Measurements from ENCODE around the gene SMARCC2. TPM values are rescaled to one million over a fixed set of nuclear protein-coding genes. Genes with fewer than 3 reads are reported as not detected.
A peak's percentile ranks its signal among the peaks of the same experiment; 100 is the strongest.

SMARCC2 gene
- total RNA-seq, 3 donors from 2014 or later (not counting 1 experiment from before 2014, with no cell fraction given), result 205 to 232 (median 210) TPM

- Histone ChIP-seq H3K27ac (ENCODE audit: low read length) (no peak overlapping the region), H3K4me3 (ENCODE audit: low read length) (no peak overlapping the region), H3K36me3 (ENCODE audit: control insufficient read depth, insufficient read depth, low read length) (no peaks in the 10 kb centered on the region), H3K9me3 (ENCODE audit: control insufficient read depth, insufficient read depth, low read length) (no peaks in the 10 kb centered on the region), H3K27me3 (ENCODE audit: control insufficient read depth, insufficient read depth, low read length) (no peaks in the 10 kb centered on the region), H3K4me1 (ENCODE audit: control insufficient read depth, insufficient read depth, low read length) (peaks cover 23% of the 10 kb centered on the region)
- H3K27ac Mint-ChIP-seq, result peak overlapping the region; percentile 25 to 58
- peak overlapping the region; percentile 79 for H3K4me3 Mint-ChIP-seq
- no peaks in the 10 kb centered on the region for H3K36me3 Mint-ChIP-seq
- peaks cover 35 to 40% of the 10 kb centered on the region in 2 donors for H3K4me1 Mint-ChIP-seq
- intact Hi-C loops (cut with micrococcal nuclease), result loop anchor here (2.0 to 10.0 kb wide), 3 partner anchors 66 to 148 kb away; partner anchors contain the start of genes ANKRD52, CS and RPS26
- TF ChIP-seq, protein P1, sequence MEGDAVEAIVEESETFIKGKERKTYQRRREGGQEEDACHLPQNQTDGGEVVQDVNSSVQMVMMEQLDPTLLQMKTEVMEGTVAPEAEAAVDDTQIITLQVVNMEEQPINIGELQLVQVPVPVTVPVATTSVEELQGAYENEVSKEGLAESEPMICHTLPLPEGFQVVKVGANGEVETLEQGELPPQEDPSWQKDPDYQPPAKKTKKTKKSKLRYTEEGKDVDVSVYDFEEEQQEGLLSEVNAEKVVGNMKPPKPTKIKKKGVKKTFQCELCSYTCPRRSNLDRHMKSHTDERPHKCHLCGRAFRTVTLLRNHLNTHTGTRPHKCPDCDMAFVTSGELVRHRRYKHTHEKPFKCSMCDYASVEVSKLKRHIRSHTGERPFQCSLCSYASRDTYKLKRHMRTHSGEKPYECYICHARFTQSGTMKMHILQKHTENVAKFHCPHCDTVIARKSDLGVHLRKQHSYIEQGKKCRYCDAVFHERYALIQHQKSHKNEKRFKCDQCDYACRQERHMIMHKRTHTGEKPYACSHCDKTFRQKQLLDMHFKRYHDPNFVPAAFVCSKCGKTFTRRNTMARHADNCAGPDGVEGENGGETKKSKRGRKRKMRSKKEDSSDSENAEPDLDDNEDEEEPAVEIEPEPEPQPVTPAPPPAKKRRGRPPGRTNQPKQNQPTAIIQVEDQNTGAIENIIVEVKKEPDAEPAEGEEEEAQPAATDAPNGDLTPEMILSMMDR (IDR thresholded peaks at IDR 0.05), result no peak
- ATAC-seq (no peak), DNase-seq (no peak)
- H3K9me3 Mint-ChIP-seq, result no peaks in the 10 kb centered on the region
- H3K27me3 Mint-ChIP-seq (ENCODE audit: low read depth in 2 of 2), result no peaks in the 10 kb centered on the region
Observed at GRCh38 chr12:56192582-56192981, 3.3 kb upstream of the SMARCC2 start.

DNA sequence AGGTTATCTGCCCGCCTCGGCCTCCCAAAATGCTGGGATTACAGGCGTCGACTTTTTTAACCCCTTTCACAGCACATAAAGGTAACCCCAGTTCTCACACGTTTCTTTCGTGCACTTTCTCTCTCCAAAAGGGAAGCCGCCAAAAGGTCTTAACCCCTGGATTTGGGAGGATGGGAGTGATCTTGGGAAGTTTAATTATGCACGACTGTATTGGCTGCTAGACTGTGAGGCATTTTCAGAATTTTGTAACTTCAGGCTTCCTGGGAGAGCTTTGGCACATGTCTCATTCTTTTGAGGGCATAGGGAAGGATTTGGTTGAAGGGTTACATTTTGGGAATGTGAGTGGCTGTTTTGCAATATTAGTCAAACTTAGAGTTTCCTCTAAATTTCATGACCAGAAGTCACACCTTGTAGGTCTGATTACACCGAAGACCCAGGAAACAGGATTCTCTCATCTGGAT is 1.4 kb upstream of the SMARCC2 start:
- DNase-seq (no peak), ATAC-seq (no peak)
- H3K4me1 ChIP-seq (ENCODE audit: control insufficient read depth, insufficient read depth, low read length), result peaks cover 27% of the 10 kb centered on the region
- H3K36me3 ChIP-seq (ENCODE audit: control insufficient read depth, insufficient read depth, low read length), result peaks cover 2% of the 10 kb centered on the region
- intact Hi-C loops (cut with micrococcal nuclease), result loop anchor here (1.0 to 10.0 kb wide), 2 partner anchors 64 to 146 kb away; partner anchors contain the start of gene RPS26
- 34% methylated on average over 9 of the region's 9 CpGs for WGBS (ENCODE audit: insufficient coverage)
- H3K4me3 ChIP-seq (ENCODE audit: low read length), result peak overlapping the region; percentile 96
- Mint-ChIP-seq H3K9me3 (no peaks in the 10 kb centered on the region), H3K4me3 (peak overlapping the region; percentile 99), H3K27ac (peak overlapping the region; percentile 98), H3K27me3 (ENCODE audit: low read depth in 2 of 2) (no peaks in the 10 kb centered on the region), H3K4me1 (peaks cover 43 to 53% of the 10 kb centered on the region in 2 donors), H3K36me3 (peaks cover 5% of the 10 kb centered on the region)
- H3K27me3 ChIP-seq (ENCODE audit: control insufficient read depth, insufficient read depth, low read length), result no peaks in the 10 kb centered on the region
- TF ChIP-seq, protein P1 (IDR thresholded peaks at IDR 0.05), result no peak
- no peaks in the 10 kb centered on the region for H3K9me3 ChIP-seq (ENCODE audit: control insufficient read depth, insufficient read depth, low read length)
- H3K27ac ChIP-seq (ENCODE audit: low read length), result peak overlapping the region; percentile 96

DNA sequence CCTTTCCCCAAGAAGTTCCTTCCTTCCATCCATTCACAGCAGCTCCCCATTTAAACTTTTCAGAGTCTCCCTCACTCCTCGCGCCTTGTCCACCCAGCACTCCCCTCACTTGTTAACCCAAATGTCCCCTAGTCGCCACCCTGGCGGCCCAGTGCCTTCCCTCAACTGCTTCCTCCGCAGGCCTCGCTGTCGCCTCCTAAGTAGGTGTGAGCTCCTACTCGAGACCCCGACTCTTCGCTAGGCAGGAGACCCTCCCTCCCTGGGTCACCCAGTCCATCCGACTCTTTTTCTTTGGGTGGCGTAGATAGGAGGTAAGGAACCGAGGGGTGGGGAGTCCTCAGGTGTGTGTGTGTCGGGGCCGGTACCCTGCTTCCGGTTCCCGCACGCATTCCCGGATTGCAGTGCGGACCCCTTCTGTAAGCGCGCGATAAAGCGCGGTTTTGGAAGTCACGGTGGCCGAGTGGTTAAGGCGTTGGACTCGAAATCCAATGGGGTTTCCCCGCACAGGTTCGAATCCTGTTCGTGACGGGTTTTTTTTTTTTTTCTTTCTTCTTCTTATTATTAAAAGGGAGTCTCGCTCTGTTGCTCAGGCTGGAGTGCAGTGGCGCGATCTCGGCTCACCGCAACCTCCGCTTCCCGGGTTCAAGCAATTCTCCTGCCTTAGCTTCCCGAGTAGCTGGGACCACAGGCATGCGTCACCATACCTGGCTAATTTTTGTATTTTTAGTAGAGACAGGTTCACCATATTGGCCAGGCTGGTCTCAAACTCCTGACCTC is 823 bp upstream of the SMARCC2 start:
- Mint-ChIP-seq H3K27ac (peak overlapping the region; percentile 98), H3K4me3 (peak overlapping the region; percentile 99), H3K9me3 (no peaks in the 10 kb centered on the region), H3K27me3 (ENCODE audit: low read depth in 2 of 2) (no peaks in the 10 kb centered on the region), H3K36me3 (peaks cover 6% of the 10 kb centered on the region), H3K4me1 (peaks cover 43 to 55% of the 10 kb centered on the region in 2 donors)
- Histone ChIP-seq H3K4me1 (ENCODE audit: control insufficient read depth, insufficient read depth, low read length) (peaks cover 27% of the 10 kb centered on the region), H3K27ac (ENCODE audit: low read length) (peak overlapping the region; percentile 96), H3K4me3 (ENCODE audit: low read length) (peak overlapping the region; percentile 96), H3K9me3 (ENCODE audit: control insufficient read depth, insufficient read depth, low read length) (no peaks in the 10 kb centered on the region), H3K36me3 (ENCODE audit: control insufficient read depth, insufficient read depth, low read length) (peaks cover 4% of the 10 kb centered on the region), H3K27me3 (ENCODE audit: control insufficient read depth, insufficient read depth, low read length) (no peaks in the 10 kb centered on the region)
- ATAC-seq (peak; percentile 42 to 58 (median 43)), DNase-seq (peak; percentile 75 to 88)
- WGBS (ENCODE audit: insufficient coverage), result 1% methylated on average over 40 of the region's 42 CpGs
- intact Hi-C loops (cut with micrococcal nuclease), result loop anchor here (1.0 to 10.0 kb wide), 5 partner anchors 37 to 455 kb away; partner anchors contain the start of genes MYL6B, RPS26 and ZC3H10
- TF ChIP-seq, protein P1 (IDR thresholded peaks at IDR 0.05), result peak; percentile 29
